OCI-LY1 (cell line): ENCODE data around the gene HERC5.

ENCODE experiments used
- EZH2 ChIP-seq: fragments of 200-600 bp; sonication (generic), shearing (Covaris generic); IDR thresholded peaks from 2 replicates; pipeline ENCODE4 v1.8.0; 2017; ENCODE audit warnings: borderline replicate concordance, mixed run types, mild to moderate bottlenecking, antibody characterized with exemption, low read length, moderate library complexity, mixed read lengths
- TF ChIP-seq, protein P1 (sequence below): fragments of 200-600 bp; sonication (generic), shearing (Covaris generic); IDR thresholded peaks from 2 replicates; pipeline ENCODE4 v1.5.1; 2017; ENCODE audit warnings: mild to moderate bottlenecking, antibody characterized with exemption, low read length, moderate library complexity, mixed read lengths

DNA sequence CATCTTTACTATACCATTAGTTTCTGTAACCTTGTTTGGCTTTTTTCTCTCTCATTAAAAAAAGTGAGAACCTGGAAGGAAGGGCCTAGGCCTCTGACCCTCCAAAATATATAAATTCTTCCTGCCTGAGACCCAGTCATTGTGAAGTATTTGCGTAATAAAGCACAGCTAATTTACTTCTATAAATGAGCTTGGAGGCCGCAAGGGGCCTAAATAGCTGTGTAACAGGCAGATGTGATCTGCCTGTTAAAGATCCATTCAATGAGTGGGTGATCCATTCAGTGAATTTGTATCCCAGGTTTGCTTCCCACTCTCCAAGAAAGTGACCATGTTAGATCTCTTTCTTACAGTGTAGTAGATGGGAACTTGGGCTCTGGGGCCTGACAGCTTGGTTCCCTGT, 67.3 kb downstream of the HERC5 start:
- TF ChIP-seq EZH2 = no peak
- TF ChIP-seq, protein P1, sequence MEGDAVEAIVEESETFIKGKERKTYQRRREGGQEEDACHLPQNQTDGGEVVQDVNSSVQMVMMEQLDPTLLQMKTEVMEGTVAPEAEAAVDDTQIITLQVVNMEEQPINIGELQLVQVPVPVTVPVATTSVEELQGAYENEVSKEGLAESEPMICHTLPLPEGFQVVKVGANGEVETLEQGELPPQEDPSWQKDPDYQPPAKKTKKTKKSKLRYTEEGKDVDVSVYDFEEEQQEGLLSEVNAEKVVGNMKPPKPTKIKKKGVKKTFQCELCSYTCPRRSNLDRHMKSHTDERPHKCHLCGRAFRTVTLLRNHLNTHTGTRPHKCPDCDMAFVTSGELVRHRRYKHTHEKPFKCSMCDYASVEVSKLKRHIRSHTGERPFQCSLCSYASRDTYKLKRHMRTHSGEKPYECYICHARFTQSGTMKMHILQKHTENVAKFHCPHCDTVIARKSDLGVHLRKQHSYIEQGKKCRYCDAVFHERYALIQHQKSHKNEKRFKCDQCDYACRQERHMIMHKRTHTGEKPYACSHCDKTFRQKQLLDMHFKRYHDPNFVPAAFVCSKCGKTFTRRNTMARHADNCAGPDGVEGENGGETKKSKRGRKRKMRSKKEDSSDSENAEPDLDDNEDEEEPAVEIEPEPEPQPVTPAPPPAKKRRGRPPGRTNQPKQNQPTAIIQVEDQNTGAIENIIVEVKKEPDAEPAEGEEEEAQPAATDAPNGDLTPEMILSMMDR = no peak
